Mesendoderm (in vitro differentiated cells): ENCODE results near the gene CATSPERD.

Experiments used
- DNase-seq: peaks from one replicate; pipeline ENCODE4 v3.0.0; 2013
- H2AK5ac ChIP-seq: 2 replicates; pipeline ENCODE4 v1.6.1; 2013; ENCODE audit warnings: low read length, inconsistent platforms
- H2BK120ac ChIP-seq: 2 replicates; pipeline ENCODE4 v1.6.1; 2013; ENCODE audit warnings: low read depth, mild to moderate bottlenecking, low read length, moderate library complexity, mixed read lengths
- H2BK15ac ChIP-seq: replicated peaks from 2 replicates; pipeline ENCODE4 v1.6.1; 2013; ENCODE audit warnings: low read depth, mild to moderate bottlenecking, moderate library complexity
- H2BK5ac ChIP-seq: 2 replicates; pipeline ENCODE4 v1.6.1; 2013; ENCODE audit warnings: low read length, inconsistent platforms
- H3K18ac ChIP-seq: 2 replicates; pipeline ENCODE4 v1.6.1; 2013; ENCODE audit warnings: mild to moderate bottlenecking, low read length, mixed read lengths
- H3K23ac ChIP-seq: one replicate; pipeline ENCODE4 v1.6.1; 2013; ENCODE audit warnings: low read length
- H3K27ac ChIP-seq: 2 replicates; pipeline ENCODE4 v1.5.1; 2013; ENCODE audit warnings: low read depth, mild to moderate bottlenecking, inconsistent platforms, low read length, moderate library complexity
- H3K27me3 ChIP-seq: 2 replicates; pipeline ENCODE4 v1.6.1; 2013; ENCODE audit warnings: low read length, control low read depth, mild to moderate bottlenecking, inconsistent platforms; ENCODE audit not compliant: insufficient read depth, poor library complexity
- H3K36me3 ChIP-seq: 2 replicates; pipeline ENCODE4 v1.6.1; 2013; ENCODE audit warnings: low read length, inconsistent platforms; ENCODE audit not compliant: control insufficient read depth, insufficient read depth
- H3K4ac ChIP-seq: one replicate; pipeline ENCODE4 v1.6.1; 2013; ENCODE audit warnings: low read depth, mild to moderate bottlenecking, low read length, moderate library complexity
- H3K4me1 ChIP-seq: 2 replicates; pipeline ENCODE4 v1.6.1; 2013; ENCODE audit warnings: low read depth, low read length, inconsistent platforms; ENCODE audit not compliant: control insufficient read depth
- H3K4me2 ChIP-seq: 2 replicates; pipeline ENCODE4 v1.6.1; 2013; ENCODE audit warnings: low read length
- H3K4me3 ChIP-seq: 2 replicates; pipeline ENCODE4 v1.5.1; 2013; ENCODE audit warnings: mild to moderate bottlenecking, low read length
- H3K56ac ChIP-seq: one replicate; pipeline ENCODE4 v1.6.1; 2013; ENCODE audit warnings: low read length
- H3K79me1 ChIP-seq: 2 replicates; pipeline ENCODE4 v1.6.1; 2013; ENCODE audit warnings: low read length, inconsistent platforms
- H3K79me2 ChIP-seq: 2 replicates; pipeline ENCODE4 v1.6.1; 2013; ENCODE audit warnings: mild to moderate bottlenecking, low read length; ENCODE audit not compliant: control insufficient read depth, insufficient read depth
- H3K9ac ChIP-seq: 2 replicates; pipeline ENCODE4 v1.6.1; 2013; ENCODE audit warnings: low read length, inconsistent platforms
- H4K5ac ChIP-seq: one replicate; pipeline ENCODE4 v1.6.1; 2013; ENCODE audit warnings: low read length
- H4K8ac ChIP-seq: one replicate; pipeline ENCODE4 v1.6.1; 2013; ENCODE audit warnings: low read depth, mild to moderate bottlenecking, control low read depth, low read length, moderate library complexity
- WGBS: extraction: QIAGEN DNeasy Blood & Tissue Kit; methylation state at CpG from one replicate; pipeline ENCODE4 v1.1.7; 2013; ENCODE audit warnings: low lambda C conversion rate, missing lambda C conversion rate; ENCODE audit not compliant: insufficient coverage; ENCODE audit errors: extremely low coverage; 5-methylcytosine and 5-hydroxymethylcytosine counted together

CATSPERD gene

GRCh38 chr19:5821521-5822180 lies 101.2 kb downstream of the CATSPERD start:
- Histone ChIP-seq H3K27ac (no peak overlapping the region), H3K36me3 (no peaks in the 10 kb centered on the region), H3K18ac (no peak overlapping the region), H3K23ac (no peak overlapping the region), H3K4me1 (no peaks in the 10 kb centered on the region), H3K4me2 (no peak overlapping the region), H2BK120ac (no peak overlapping the region), H4K8ac (no peak overlapping the region), H3K56ac (no peak overlapping the region), H3K9ac (no peak overlapping the region), H3K4me3 (no peak overlapping the region), H3K27me3 (no peaks in the 10 kb centered on the region), H2BK15ac (no peak overlapping the region), H4K5ac (no peak overlapping the region), H3K79me1 (no peaks in the 10 kb centered on the region), H3K4ac (no peak overlapping the region), H2BK5ac (no peak overlapping the region), H3K79me2 (no peaks in the 10 kb centered on the region), H2AK5ac (no peak overlapping the region)
- DNase-seq, result no peak
- WGBS, result no CpG with 5 or more reads among the region's 8 CpGs

- no peak overlapping the region for H2BK120ac ChIP-seq
- H3K4me1 ChIP-seq, result no peaks in the 10 kb centered on the region
- H3K79me2 ChIP-seq, result no peaks in the 10 kb centered on the region
- H2BK5ac ChIP-seq, result no peak overlapping the region
- H3K4me3 ChIP-seq, result no peak overlapping the region
- no peak overlapping the region for H3K9ac ChIP-seq
- no peak overlapping the region for H4K8ac ChIP-seq
- no CpG with 5 or more reads among the region's 30 CpGs for WGBS
- no peak overlapping the region for H3K4me2 ChIP-seq
- no peak overlapping the region for H3K27ac ChIP-seq
- H3K18ac ChIP-seq, result no peak overlapping the region
- no peak overlapping the region for H3K4ac ChIP-seq
- no peak for DNase-seq
- H4K5ac ChIP-seq, result no peak overlapping the region
- no peaks in the 10 kb centered on the region for H3K27me3 ChIP-seq
- H3K23ac ChIP-seq, result no peak overlapping the region
- no peaks in the 10 kb centered on the region for H3K36me3 ChIP-seq
- no peak overlapping the region for H2BK15ac ChIP-seq
- H3K56ac ChIP-seq, result no peak overlapping the region
- no peak overlapping the region for H2AK5ac ChIP-seq
- no peaks in the 10 kb centered on the region for H3K79me1 ChIP-seq
Measured at GRCh38 chr19:5822181-5822844, 101.9 kb downstream of the CATSPERD start.

DNA sequence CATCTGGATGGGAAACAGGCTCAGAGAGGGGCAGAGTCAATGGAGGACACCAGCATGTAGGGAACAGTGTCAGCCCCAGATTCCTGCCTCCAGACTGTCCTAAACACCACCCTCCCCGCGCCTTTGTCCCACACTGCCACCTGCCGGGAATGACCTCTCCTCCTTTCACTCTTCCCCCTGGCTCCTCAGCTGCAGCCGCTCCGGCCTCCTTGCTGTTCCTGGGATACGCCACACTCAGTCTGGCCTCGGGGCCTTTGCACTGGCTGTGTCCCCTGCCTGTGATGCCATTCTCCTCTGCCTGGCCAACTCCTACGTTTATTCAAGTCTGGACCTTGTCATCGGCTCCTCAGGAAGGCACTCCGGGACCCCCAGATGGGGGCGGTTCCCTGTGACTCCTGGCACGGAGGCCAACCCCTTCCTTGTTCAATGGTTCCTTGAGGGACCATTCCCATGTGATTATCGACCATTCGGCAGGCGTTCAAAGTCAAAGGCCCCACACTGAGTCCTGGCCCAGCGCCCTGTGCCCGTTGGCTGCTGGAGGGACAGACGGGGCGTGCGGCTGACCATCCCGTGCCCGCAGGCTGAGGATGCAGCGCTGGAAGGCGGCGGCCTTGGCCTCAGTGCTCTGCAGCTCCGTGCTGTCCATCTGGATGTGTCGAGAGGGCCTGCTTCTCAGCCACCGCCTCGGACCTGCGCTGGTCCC lies 103.3 kb downstream of the CATSPERD start:
- H3K23ac ChIP-seq, result no peak overlapping the region
- no CpG with 5 or more reads among the region's 30 CpGs for WGBS
- H2AK5ac ChIP-seq, result no peak overlapping the region
- no peak overlapping the region for H3K9ac ChIP-seq
- no peaks in the 10 kb centered on the region for H3K79me2 ChIP-seq
- no peak overlapping the region for H4K5ac ChIP-seq
- H3K4me2 ChIP-seq, result no peak overlapping the region
- H3K4me3 ChIP-seq, result no peak overlapping the region
- H3K4ac ChIP-seq, result no peak overlapping the region
- peak; percentile 47 for DNase-seq
- H3K36me3 ChIP-seq, result no peaks in the 10 kb centered on the region
- H2BK120ac ChIP-seq, result no peak overlapping the region
- H2BK15ac ChIP-seq, result no peak overlapping the region
- H3K4me1 ChIP-seq, result peaks cover 2% of the 10 kb centered on the region
- H2BK5ac ChIP-seq, result no peak overlapping the region
- H4K8ac ChIP-seq, result no peak overlapping the region
- H3K18ac ChIP-seq, result no peak overlapping the region
- H3K27me3 ChIP-seq, result no peaks in the 10 kb centered on the region
- H3K56ac ChIP-seq, result no peak overlapping the region
- H3K27ac ChIP-seq, result no peak overlapping the region
- no peaks in the 10 kb centered on the region for H3K79me1 ChIP-seq

DNA sequence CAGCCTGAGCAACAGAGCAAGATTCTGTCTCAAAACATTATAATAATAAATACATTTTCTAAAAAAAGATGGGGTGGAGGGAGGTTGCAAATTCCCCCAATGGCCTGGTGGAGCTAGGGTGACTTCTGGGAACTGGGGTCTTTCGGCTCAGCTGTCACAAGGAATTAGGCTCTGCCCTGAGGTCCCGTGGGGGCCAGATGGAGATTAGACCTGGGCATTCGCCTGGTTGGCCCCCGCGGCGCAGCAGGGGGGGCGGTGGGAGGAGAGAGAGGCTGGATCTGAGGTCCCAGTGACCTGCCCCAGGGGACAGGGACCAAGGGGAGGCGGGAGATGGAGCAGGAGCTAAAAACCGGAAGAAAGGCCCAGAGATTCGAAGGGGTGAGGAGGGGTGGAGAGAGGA lies 104.3 kb downstream of the CATSPERD start:
- no peaks in the 10 kb centered on the region for H3K36me3 ChIP-seq
- no CpG with 5 or more reads among the region's 10 CpGs for WGBS
- no peak for DNase-seq

GRCh38 chr19:5825178-5825577 lies 104.7 kb downstream of the CATSPERD start:
- H3K79me1 ChIP-seq, result no peaks in the 10 kb centered on the region
- H3K36me3 ChIP-seq, result no peaks in the 10 kb centered on the region
- H3K4me3 ChIP-seq, result no peak overlapping the region
- no peak overlapping the region for H2AK5ac ChIP-seq
- H3K79me2 ChIP-seq, result no peaks in the 10 kb centered on the region
- DNase-seq, result no peak
- no peak overlapping the region for H2BK5ac ChIP-seq
- H4K5ac ChIP-seq, result no peak overlapping the region
- no peak overlapping the region for H3K23ac ChIP-seq
- H2BK15ac ChIP-seq, result no peak overlapping the region
- no peak overlapping the region for H3K4ac ChIP-seq
- no peak overlapping the region for H3K18ac ChIP-seq
- H4K8ac ChIP-seq, result no peak overlapping the region
- no peak overlapping the region for H3K56ac ChIP-seq
- no peak overlapping the region for H3K27ac ChIP-seq
- no peak overlapping the region for H3K4me2 ChIP-seq
- H3K9ac ChIP-seq, result no peak overlapping the region
- WGBS, result no CpG with 5 or more reads among the region's 21 CpGs
- no peaks in the 10 kb centered on the region for H3K27me3 ChIP-seq
- H2BK120ac ChIP-seq, result no peak overlapping the region
- peaks cover 3% of the 10 kb centered on the region for H3K4me1 ChIP-seq

More for the DNA sequence above, 104.3 kb downstream of the CATSPERD start:
- no peak overlapping the region for H3K4me3 ChIP-seq
- no peaks in the 10 kb centered on the region for H3K79me2 ChIP-seq
- no peak overlapping the region for H3K18ac ChIP-seq
- H3K4ac ChIP-seq, result no peak overlapping the region
- H3K9ac ChIP-seq, result no peak overlapping the region
- H4K8ac ChIP-seq, result no peak overlapping the region
- no peak overlapping the region for H2BK15ac ChIP-seq
- H3K56ac ChIP-seq, result no peak overlapping the region
- H3K23ac ChIP-seq, result no peak overlapping the region
- H3K4me2 ChIP-seq, result no peak overlapping the region
- no peak overlapping the region for H4K5ac ChIP-seq
- H2BK120ac ChIP-seq, result no peak overlapping the region
- H3K4me1 ChIP-seq, result peaks cover 3% of the 10 kb centered on the region
- H3K27ac ChIP-seq, result no peak overlapping the region
- H2AK5ac ChIP-seq, result no peak overlapping the region
- no peaks in the 10 kb centered on the region for H3K27me3 ChIP-seq
- H2BK5ac ChIP-seq, result no peak overlapping the region
- H3K79me1 ChIP-seq, result no peaks in the 10 kb centered on the region
